KOPT-K1 (cell line): ENCODE results near the gene UBR3.
"Not testable (repeated sequence)": the region's sequence is repeated elsewhere in the genome, so short reads cannot be mapped to it uniquely, and the experiment has no call there.

Source experiments
- H3K27ac ChIP-seq: fragments of 200-600 bp; sonication (generic); 2 replicates; pipeline ENCODE4 v1.5.1; 2016; ENCODE audit warnings: antibody characterized with exemption, mild to moderate bottlenecking, low read depth, low read length; ENCODE audit not compliant: poor library complexity, severe bottlenecking
- H3K36me3 ChIP-seq: fragments of 200-600 bp; sonication (generic); 2 replicates; pipeline ENCODE4 v1.5.1; 2017; ENCODE audit warnings: antibody characterized with exemption, mild to moderate bottlenecking, low read length, moderate library complexity; ENCODE audit not compliant: insufficient read depth
- H3K9me3 ChIP-seq: fragments of 200-600 bp; sonication (generic); 2 replicates; pipeline ENCODE4 v1.5.1; 2017; ENCODE audit warnings: antibody characterized with exemption, low read length, mild to moderate bottlenecking; ENCODE audit not compliant: insufficient read depth, poor library complexity, severe bottlenecking

UBR3 gene

GRCh38 chr2:169887120-169887519 is 59.9 kb downstream of the UBR3 start:
- peaks cover 5% of the 10 kb centered on the region; the same call in 1 of the 2 replicates for H3K36me3 ChIP-seq
- H3K27ac ChIP-seq, result no peak overlapping the region
- H3K9me3 ChIP-seq, result no peaks in the 10 kb centered on the region

- Histone ChIP-seq H3K27ac (no peak overlapping the region), H3K9me3 (no peaks in the 10 kb centered on the region), H3K36me3 (no peaks in the 10 kb centered on the region; the same call in 1 of the 2 replicates)
These were observed 64.5 kb downstream of the UBR3 start for GRCh38 chr2:169891593-169892298.

DNA sequence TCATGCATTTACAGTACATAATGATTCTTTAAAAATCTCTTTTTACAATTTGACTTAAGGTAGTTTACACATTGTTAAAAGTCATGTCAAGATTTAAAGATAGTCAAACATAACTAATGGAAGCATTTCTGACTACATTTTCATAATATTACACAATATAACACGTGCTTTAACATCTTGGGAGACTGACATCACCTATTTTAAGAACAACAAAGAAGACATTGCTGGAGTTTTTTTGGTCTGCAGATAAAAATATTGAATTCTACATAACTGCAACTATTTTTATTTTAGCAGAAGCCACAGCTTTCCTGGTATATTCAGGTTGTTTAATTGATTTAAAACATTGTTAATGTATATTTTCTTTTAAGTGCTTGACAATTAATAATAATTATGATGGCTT is 65.7 kb downstream of the UBR3 start:
- no peak overlapping the region for H3K27ac ChIP-seq
- no peaks in the 10 kb centered on the region; the same call in 1 of the 2 replicates for H3K36me3 ChIP-seq
- no peaks in the 10 kb centered on the region for H3K9me3 ChIP-seq

GRCh38 chr2:169895294-169895985 is 68.2 kb downstream of the UBR3 start:
- no peak overlapping the region for H3K27ac ChIP-seq
- H3K9me3 ChIP-seq, result no peaks in the 10 kb centered on the region
- no peaks in the 10 kb centered on the region; the same call in 1 of the 2 replicates for H3K36me3 ChIP-seq

DNA sequence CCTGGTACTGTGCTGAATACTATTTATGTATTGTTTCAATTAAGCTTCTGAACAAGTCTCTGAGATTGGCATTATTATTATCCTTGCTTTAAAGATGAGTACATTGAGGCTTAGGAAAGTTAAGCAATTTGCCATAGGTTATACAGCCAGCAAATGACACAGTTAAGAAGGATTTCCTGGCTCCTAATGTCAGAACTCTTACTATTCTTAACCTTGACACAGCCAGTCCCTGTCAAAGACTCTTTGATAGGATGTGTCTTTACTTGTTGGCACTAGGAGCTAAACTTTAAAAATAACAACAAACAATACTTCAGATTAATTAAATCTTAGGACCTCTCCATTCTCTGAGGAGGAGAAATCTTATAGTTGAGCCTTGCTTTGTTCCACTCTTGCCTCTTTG is 70.6 kb downstream of the UBR3 start:
- Histone ChIP-seq H3K27ac (no peak overlapping the region), H3K36me3 (peaks cover 9% of the 10 kb centered on the region; the same call in 1 of the 2 replicates), H3K9me3 (no peaks in the 10 kb centered on the region)

- H3K36me3 ChIP-seq, H3K27ac ChIP-seq, H3K9me3 ChIP-seq: not testable (repeated sequence)
These were observed 72.8 kb downstream of the UBR3 start for GRCh38 chr2:169900103-169900502.

- H3K9me3 ChIP-seq, result no peaks in the 10 kb centered on the region
- H3K36me3 ChIP-seq, result peaks cover 9% of the 10 kb centered on the region; the same call in 1 of the 2 replicates
- no peak overlapping the region for H3K27ac ChIP-seq
These were observed 73.4 kb downstream of the UBR3 start for GRCh38 chr2:169900686-169901085.

DNA sequence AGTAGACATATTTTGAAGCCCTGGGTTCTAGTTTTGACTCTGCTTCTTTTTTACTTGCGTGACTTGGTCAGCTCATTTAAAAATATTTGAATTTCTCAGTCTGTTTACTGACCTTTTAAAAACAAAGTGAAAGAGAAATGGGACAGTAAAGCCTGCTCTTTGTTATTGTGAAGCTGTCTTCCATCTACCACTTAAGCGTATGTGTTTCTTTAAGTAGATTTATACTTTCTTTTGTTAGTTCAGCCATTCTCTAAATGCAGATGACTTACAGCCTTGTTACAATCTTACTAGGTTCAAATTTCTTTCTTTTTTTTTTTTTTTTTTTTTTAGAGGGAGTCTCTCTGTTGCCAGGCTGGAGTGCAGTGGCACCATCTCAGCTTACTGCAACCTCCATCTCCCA is 79.5 kb downstream of the UBR3 start:
- H3K9me3 ChIP-seq, result no peaks in the 10 kb centered on the region
- no peak overlapping the region for H3K27ac ChIP-seq
- peaks cover 18% of the 10 kb centered on the region; the same call in 1 of the 2 replicates for H3K36me3 ChIP-seq

DNA sequence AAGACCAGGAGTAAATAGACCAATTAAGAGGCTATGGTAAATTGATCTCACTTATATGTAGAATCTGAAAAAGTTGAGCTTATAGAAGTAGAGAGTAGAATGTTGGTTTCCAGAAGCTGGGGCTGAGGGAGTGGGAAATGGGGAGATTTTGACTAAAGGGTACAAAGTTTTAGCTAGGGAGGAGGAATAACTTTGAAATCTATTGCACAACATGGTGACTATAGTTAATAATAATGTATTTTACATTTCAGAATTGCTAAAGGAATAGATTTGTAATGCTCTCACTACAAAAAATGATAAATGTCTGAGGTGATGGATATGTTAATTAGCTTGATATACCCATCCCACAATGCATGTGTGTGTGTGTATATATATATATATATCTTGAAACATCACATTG is 82.1 kb downstream of the UBR3 start:
- Histone ChIP-seq H3K9me3 (no peaks in the 10 kb centered on the region), H3K27ac (no peak overlapping the region), H3K36me3 (peaks cover 13% of the 10 kb centered on the region; the same call in 1 of the 2 replicates)

DNA sequence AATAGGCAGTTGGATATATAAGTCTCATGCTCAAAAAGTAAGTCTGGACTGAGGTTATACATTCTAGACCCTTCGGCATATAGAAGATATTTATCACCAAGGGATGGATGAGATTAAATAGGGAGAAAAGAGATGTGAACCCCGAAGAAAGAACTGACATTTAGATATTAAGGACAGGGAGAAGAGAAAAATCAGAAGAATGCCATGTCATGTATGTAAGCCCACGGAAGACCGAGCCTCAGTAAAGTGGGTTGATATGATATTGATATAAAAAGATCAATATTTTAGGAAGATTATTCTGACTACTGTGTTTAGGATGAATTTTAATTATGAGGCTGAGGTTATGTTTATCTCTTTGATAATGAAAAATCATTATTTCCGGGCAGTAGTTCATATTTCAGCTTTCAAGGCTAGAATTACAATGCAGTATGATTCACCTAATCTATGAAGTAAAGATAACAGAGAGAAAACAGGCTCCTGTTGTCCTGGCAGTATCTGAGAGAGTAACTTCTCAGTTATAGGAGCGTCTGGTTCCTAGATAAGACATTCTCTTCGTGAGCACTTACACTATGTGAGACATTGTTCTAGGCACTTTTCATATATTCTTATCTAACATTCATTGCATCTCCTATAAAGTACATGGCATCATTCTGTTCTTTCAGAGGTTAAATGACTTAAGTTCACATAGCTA is 83.0 kb downstream of the UBR3 start:
- H3K9me3 ChIP-seq, result no peaks in the 10 kb centered on the region
- no peak overlapping the region for H3K27ac ChIP-seq
- peaks cover 17% of the 10 kb centered on the region; the same call in 1 of the 2 replicates for H3K36me3 ChIP-seq

- Histone ChIP-seq H3K36me3 (peaks cover 13% of the 10 kb centered on the region; the same call in 1 of the 2 replicates), H3K27ac (no peak overlapping the region)
These were observed 83.9 kb downstream of the UBR3 start for GRCh38 chr2:169911119-169911518.

GRCh38 chr2:169916623-169917022 is 89.4 kb downstream of the UBR3 start:
- Histone ChIP-seq H3K27ac (no peak overlapping the region), H3K36me3 (peaks cover 21% of the 10 kb centered on the region; the same call in 1 of the 2 replicates), H3K9me3 (no peaks in the 10 kb centered on the region)

More at GRCh38 chr2:169911119-169911518, 83.9 kb downstream of the UBR3 start:
- no peaks in the 10 kb centered on the region for H3K9me3 ChIP-seq

DNA sequence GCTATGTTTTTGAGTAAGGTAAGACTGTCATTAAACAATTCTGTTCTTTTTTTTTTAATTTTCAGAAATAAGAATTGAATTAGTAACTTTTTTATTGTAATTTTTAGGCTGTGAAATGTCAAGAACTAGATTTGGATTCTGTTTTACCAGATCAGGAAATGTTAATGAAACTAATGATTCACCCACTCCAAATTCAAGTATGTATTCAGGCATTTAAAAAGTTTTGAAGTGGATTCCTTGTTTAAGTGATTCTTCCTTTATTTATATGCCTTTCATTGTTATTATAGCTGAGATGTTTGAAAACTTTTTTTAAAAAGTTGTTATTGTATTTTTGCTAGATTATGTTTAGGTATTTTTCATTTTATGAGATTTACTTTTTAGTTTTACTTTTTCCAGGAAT is 96.7 kb downstream of the UBR3 start:
- H3K27ac ChIP-seq, result no peak overlapping the region
- no peaks in the 10 kb centered on the region for H3K9me3 ChIP-seq
- peaks cover 17% of the 10 kb centered on the region; the same call in 1 of the 2 replicates for H3K36me3 ChIP-seq

DNA sequence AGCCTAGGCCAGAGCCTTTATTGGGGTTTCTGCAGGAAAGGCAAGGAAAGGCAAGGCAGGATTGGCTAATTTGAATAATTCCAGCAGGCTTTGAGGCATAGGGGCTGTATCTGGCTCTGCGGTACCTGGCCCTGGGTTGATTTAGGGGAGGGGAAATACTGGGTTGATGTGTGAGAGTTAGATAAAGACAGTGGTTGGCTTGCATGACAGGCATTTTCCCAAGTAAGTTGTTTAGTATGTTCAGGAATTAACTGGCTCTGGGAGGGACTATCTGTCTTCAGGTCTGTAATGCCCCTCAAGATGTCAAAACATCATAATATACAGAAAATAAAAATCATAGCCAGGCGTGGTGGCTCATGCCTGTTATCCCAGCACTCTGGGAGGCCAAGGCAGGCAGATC is 98.7 kb downstream of the UBR3 start:
- peaks cover 15% of the 10 kb centered on the region; the same call in 1 of the 2 replicates for H3K36me3 ChIP-seq
- no peaks in the 10 kb centered on the region for H3K9me3 ChIP-seq
- no peak overlapping the region for H3K27ac ChIP-seq

GRCh38 chr2:169928463-169928864 is 101.2 kb downstream of the UBR3 start:
- no peaks in the 10 kb centered on the region for H3K9me3 ChIP-seq
- H3K27ac ChIP-seq, result no peak overlapping the region
- H3K36me3 ChIP-seq, result peaks cover 15% of the 10 kb centered on the region
